WERI-Rb-1 (cell line): ENCODE measurements around the gene KRT16.
"Not testable (repeated sequence)": the region's sequence is repeated elsewhere in the genome, so short reads cannot be mapped to it uniquely, and the experiment has no call there.

ENCODE experiments used
- DNase-seq: peaks from one replicate; pipeline ENCODE4 v3.0.0-alpha.2; 2020
- H3K27ac ChIP-seq: fragments of 250-450 bp; sonication (Bioruptor Pico); 2 replicates; pipeline ENCODE4 v1.5.1; 2020; ENCODE audit warnings: mild to moderate bottlenecking, moderate library complexity
- H3K27me3 ChIP-seq: fragments of 250-450 bp; sonication (Bioruptor Pico); 2 replicates; pipeline ENCODE4 v1.5.1; 2021; ENCODE audit warnings: mild to moderate bottlenecking, low read depth, moderate library complexity; ENCODE audit not compliant: insufficient read depth, severe bottlenecking
- H3K36me3 ChIP-seq: fragments of 250-450 bp; sonication (Bioruptor Pico); 2 replicates; pipeline ENCODE4 v1.5.1; 2020; ENCODE audit warnings: mild to moderate bottlenecking, moderate library complexity
- H3K4me3 ChIP-seq: 2 replicates; pipeline ENCODE4 v1.5.1; 2011; ENCODE audit warnings: low read depth, mild to moderate bottlenecking, control low read depth, low read length
- H3K9me3 ChIP-seq: fragments of 250-450 bp; sonication (Bioruptor Pico); 2 replicates; pipeline ENCODE4 v1.5.1; 2021; ENCODE audit warnings: mild to moderate bottlenecking, moderate library complexity; ENCODE audit not compliant: severe bottlenecking
- TF ChIP-seq, protein P1 (sequence below): IDR thresholded peaks from 2 replicates; pipeline ENCODE4 v1.5.1; 2011; ENCODE audit warnings: low read depth, mild to moderate bottlenecking, control low read depth, inconsistent platforms, low read length

The KRT16 gene

DNA sequence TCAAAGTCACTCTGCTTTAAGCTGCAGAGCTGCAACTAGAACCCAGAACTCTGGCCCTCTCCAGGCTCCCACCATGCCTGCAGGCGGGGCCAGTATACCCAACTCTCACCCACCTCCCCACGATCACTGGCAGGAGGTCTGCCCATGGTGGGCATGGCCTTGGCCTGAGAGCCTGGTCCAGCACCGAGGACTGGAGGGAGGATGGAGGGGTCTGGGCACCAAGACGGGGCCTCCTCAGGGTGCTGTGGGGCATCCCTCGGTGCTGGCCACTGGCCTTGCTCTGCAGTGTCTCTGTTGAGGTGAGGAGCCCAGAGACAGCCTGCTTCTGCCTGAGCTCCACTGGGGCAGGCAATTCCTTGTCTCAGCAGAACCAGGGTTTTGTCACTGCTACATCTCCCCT lies 1.5 kb upstream of the KRT16 start:
- H3K27ac ChIP-seq, result no peak overlapping the region
- TF ChIP-seq, protein P1, sequence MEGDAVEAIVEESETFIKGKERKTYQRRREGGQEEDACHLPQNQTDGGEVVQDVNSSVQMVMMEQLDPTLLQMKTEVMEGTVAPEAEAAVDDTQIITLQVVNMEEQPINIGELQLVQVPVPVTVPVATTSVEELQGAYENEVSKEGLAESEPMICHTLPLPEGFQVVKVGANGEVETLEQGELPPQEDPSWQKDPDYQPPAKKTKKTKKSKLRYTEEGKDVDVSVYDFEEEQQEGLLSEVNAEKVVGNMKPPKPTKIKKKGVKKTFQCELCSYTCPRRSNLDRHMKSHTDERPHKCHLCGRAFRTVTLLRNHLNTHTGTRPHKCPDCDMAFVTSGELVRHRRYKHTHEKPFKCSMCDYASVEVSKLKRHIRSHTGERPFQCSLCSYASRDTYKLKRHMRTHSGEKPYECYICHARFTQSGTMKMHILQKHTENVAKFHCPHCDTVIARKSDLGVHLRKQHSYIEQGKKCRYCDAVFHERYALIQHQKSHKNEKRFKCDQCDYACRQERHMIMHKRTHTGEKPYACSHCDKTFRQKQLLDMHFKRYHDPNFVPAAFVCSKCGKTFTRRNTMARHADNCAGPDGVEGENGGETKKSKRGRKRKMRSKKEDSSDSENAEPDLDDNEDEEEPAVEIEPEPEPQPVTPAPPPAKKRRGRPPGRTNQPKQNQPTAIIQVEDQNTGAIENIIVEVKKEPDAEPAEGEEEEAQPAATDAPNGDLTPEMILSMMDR, result no peak
- H3K4me3 ChIP-seq, result no peak overlapping the region
- DNase-seq, result no peak
- no peaks in the 10 kb centered on the region for H3K27me3 ChIP-seq
- no peaks in the 10 kb centered on the region for H3K36me3 ChIP-seq
- H3K9me3 ChIP-seq, result no peaks in the 10 kb centered on the region

DNA sequence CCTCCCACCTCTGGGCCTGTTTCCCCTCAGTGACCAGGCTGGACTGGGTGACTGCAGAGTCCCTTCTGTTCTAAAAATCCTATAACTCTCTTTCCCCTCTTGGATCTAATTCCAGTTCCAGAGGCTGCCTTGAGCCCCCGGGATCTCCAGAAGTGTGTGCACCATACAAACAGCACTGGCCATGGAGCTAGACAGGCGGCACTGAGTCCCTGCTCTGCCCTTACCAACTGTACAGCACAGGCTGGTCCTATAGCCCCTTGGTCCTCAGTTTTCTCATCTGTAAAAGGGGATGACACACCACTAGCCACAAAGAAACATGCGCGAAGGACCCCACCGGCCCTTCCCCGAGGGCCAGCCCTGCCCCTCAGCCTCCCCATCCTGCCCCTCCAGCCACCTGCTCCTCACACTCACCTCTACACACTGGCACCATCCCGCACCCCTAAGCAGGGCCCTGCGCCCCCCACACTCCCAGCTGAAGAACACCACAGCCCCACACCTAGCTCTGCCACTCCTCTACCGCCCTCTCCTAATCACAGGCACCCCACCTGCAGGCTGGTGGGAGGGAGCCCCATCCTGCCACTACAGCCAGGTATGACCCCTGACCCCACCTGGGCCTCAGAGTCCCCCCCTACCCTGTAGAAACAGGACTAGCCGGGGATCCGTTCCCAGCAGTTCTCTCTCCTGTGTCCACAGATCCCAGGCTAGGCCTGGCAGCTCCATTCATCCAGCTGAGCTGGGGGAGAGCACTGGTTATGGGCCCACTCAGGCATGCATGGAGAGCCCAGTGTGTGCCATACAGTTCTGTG lies 913 bp upstream of the KRT16 start:
- no peak overlapping the region for H3K27ac ChIP-seq
- no peak overlapping the region for H3K4me3 ChIP-seq
- no peaks in the 10 kb centered on the region for H3K9me3 ChIP-seq
- no peak for DNase-seq
- no peaks in the 10 kb centered on the region for H3K36me3 ChIP-seq
- TF ChIP-seq, protein P1, result no peak
- H3K27me3 ChIP-seq, result no peaks in the 10 kb centered on the region

DNA sequence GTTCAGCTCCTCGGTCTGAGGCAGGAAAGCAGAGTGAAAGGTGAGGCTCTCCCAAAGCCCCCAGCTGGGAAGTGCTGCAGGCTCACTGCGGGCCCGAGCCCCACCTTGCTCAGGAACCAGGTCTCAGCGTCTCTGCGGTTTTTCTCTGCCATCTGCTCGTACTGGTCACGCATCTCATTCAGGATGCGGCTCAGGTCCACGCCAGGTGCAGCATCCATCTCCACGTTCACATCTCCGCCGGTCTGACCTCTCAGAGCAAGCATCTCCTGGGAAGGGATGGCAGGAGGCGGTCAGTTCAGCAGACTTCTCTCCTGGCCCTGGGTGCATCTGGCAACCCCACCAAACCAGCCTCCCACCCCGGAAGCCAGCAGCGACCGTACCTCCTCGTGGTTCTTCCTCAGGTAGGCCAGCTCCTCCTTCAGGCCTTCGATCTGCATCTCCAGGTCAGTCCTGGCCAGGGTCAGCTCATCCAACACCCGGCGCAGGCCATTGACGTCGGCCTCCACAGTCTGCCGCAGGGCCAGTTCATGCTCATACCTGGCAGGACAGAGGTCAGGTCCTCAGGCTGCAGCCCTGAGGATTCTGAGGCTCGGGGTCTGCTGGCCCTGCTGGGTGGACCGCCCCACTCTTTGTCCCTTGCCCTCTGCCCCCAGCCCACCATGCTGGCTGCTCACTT lies 1.5 kb downstream of the KRT16 start:
- H3K27me3 ChIP-seq, result no peaks in the 10 kb centered on the region
- peaks cover 15% of the 10 kb centered on the region for H3K9me3 ChIP-seq
- no peaks in the 10 kb centered on the region for H3K36me3 ChIP-seq
- no peak overlapping the region for H3K4me3 ChIP-seq
- TF ChIP-seq, protein P1, result no peak
- no peak overlapping the region for H3K27ac ChIP-seq
- DNase-seq, result no peak

DNA sequence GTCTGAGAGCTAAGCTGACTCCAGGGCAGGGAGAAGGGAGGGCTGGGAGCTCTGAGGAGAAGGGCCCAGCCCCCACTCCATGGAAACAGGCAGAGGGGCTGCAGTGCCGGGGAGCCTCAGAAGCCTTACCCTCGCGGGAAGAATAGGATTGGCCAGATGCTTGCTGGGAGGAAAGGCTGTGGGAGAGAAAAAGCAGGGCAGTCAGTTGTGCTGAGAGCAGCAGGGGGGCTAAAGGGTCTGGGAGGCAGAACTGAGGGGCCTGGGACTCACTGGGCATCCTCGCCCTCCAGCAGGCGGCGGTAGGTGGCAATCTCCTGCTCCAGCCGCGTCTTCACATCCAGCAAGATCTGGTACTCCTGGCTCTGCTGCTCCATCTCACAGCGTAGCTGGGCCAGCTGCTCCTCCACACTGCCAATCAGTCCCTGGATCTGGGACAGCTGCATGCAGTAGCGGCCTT lies 2.5 kb downstream of the KRT16 start:
- TF ChIP-seq, protein P1, result peak; percentile 50
- DNase-seq, H3K36me3 ChIP-seq: not testable (repeated sequence)

DNA sequence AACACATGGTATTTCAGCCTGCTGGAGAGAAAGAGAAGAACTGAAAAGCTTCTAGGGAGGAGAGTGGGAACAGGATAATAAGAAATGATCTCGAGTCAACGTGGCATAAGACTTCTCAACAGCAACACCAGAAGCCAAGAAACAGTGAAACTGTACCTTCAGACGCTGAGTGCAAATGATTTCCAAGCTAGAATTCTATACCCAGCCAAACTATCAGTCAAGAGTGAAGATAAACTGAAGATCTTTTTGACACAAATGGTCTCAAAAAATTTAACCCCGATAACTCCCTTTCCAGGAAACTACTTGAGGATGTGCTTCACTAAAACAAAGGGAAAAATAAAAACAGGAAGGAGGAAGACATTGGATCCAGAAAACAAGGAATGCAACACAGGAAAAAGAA lies 5.6 kb downstream of the KRT16 start:
- not testable (repeated sequence) for H3K4me3 ChIP-seq, H3K36me3 ChIP-seq, H3K27me3 ChIP-seq, H3K27ac ChIP-seq, DNase-seq
- peaks cover 16% of the 10 kb centered on the region for H3K9me3 ChIP-seq

More for the DNA sequence above, 2.5 kb downstream of the KRT16 start:
- not testable (repeated sequence) for H3K27ac ChIP-seq, H3K27me3 ChIP-seq, H3K4me3 ChIP-seq
- peaks cover 16% of the 10 kb centered on the region for H3K9me3 ChIP-seq

DNA sequence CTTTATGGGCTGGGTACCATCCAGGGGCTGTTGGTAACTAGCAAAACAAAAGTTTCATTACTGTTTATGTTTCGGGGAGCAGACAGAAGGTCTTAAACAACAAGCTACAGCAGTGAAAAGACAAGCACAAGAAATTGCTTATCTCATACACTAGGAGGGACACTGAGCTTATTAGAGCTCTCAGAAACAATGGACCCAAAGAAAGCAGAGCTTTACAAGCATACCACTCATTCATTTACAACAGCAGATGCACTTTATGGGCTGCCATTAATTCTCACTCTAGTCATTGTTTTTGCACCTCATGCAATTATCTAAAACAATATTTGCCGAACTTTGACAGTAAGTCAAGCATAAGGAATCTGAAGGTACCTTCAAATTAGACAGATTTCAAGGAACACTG lies 10.0 kb downstream of the KRT16 start:
- Histone ChIP-seq H3K27me3 (no peaks in the 10 kb centered on the region), H3K27ac (no peak overlapping the region), H3K36me3 (no peaks in the 10 kb centered on the region), H3K4me3 (no peak overlapping the region), H3K9me3 (peaks cover 14% of the 10 kb centered on the region)
- DNase-seq, result no peak
- TF ChIP-seq, protein P1, result no peak
